Activated CD4-positive, alpha-beta T cell treated with anti-CD3 and anti-CD28 coated beads, Interleukin-2, amount 10 ng/mL, durations not matched to agents 7 days and 5 days (primary cell): ENCODE measurements around the gene GABBR2. TPM values are rescaled to one million over a fixed set of nuclear protein-coding genes. Genes with fewer than 3 reads are reported as not detected.

Experiments
- CTCF ChIA-PET: fragments of 350-600 bp; sonication (Branson Sonifier 250); formaldehyde crosslinking; loops from one replicate; lab custom pipeline; 2021; ENCODE audit warnings: antibody characterized with exemption; lab: Charles Lee
- POLR2A ChIA-PET: fragments of 350-600 bp; sonication (Branson Sonifier 250); formaldehyde crosslinking; loops from one replicate; lab custom pipeline; 2021; ENCODE audit warnings: antibody characterized with exemption; lab: Charles Lee
- DNase-seq: peaks from one replicate; pipeline ENCODE4 v3.0.0-alpha.2; 2020
- H3K27ac Mint-ChIP-seq: one replicate; pipeline ENCODE4 v1.8.0; 2021; ENCODE audit warnings: mild to moderate bottlenecking, moderate library complexity, mixed read lengths
- H3K27me3 Mint-ChIP-seq: one replicate; pipeline ENCODE4 v1.8.0; 2021; ENCODE audit warnings: mixed read lengths
- H3K36me3 Mint-ChIP-seq: one replicate; pipeline ENCODE4 v1.8.0; 2021; ENCODE audit warnings: low read depth, mixed read lengths
- H3K4me1 Mint-ChIP-seq: one replicate; pipeline ENCODE4 v1.8.0; 2021; ENCODE audit warnings: mixed read lengths
- H3K4me3 Mint-ChIP-seq: one replicate; pipeline ENCODE4 v1.8.0; 2021; ENCODE audit warnings: mild to moderate bottlenecking, moderate library complexity, mixed read lengths
- H3K9me3 Mint-ChIP-seq: one replicate; pipeline ENCODE4 v1.8.0; 2021; ENCODE audit warnings: mixed read lengths
- total RNA-seq, 2 experiments: library from RNA; stranded (reverse); gene quantifications; one replicate each; pipeline ENCODE4 v1.2.3, GENCODE V29; 2021

GABBR2 gene
- total RNA-seq, 2 experiments from 2014 or later, result not detected

DNA sequence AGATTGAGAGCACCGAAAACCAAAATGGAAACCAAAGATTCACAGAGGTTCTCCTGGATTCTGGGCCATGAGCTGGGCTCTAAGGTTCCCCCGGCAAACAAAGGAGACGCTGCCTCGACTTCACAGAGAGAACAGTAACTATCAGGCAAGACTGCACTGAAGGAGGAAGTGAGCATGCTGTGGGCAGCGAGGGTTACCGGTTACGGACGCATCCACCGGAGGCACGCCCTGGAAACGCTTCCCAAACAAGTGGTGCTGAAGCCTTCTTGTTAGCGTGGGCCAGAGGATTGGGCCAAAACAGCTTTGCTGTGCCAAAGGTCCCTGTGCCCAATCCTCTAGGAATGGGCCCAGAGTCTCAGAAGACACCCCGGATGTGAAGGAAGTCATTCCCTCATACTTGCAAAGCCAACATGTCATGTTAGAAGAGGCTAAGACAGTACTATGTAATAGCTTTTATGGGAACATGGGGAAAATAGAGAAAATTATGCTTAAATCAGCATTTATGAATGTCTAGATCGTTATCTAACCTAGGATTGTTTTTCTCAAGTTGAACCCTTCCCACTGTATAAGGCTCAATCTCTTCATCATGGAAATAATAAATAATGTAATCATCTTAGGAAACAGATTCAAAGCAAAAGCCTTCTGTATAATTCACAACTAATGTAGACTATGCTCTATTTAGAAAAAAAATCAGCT lies 145.4 kb downstream of the GABBR2 start:
- POLR2A ChIA-PET, result no interaction called here
- H3K27me3 Mint-ChIP-seq, result peaks cover 5% of the 10 kb centered on the region
- no peaks in the 10 kb centered on the region for H3K36me3 Mint-ChIP-seq
- H3K27ac Mint-ChIP-seq, result no peak overlapping the region
- CTCF ChIA-PET, result no interaction called here
- H3K4me3 Mint-ChIP-seq, result no peak overlapping the region
- no peak for DNase-seq
- no peaks in the 10 kb centered on the region for H3K4me1 Mint-ChIP-seq
- H3K9me3 Mint-ChIP-seq, result no peaks in the 10 kb centered on the region

DNA sequence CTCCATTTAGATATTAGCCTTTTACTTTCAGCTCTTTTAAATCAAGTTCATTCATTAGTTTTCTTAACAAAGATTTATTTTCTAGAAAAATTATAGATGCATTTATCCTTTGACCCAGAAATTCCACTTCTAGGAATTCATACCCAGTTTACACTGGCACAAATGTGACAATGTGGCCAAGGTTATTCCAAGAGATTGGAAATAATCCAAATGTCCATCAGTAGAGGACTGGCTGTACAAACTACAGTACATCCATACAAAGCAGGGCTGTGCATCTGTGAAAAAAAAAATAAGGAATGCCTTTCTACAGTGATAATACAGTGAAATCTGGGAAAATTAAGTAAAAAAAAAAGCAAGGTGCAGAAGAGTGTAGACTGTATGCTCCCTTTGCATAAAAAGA lies 149.2 kb downstream of the GABBR2 start:
- no peaks in the 10 kb centered on the region for H3K4me1 Mint-ChIP-seq
- no peak overlapping the region for H3K4me3 Mint-ChIP-seq
- H3K27me3 Mint-ChIP-seq, result peaks cover 13% of the 10 kb centered on the region
- H3K9me3 Mint-ChIP-seq, result no peaks in the 10 kb centered on the region
- CTCF ChIA-PET, result no interaction called here
- POLR2A ChIA-PET, result no interaction called here
- no peak for DNase-seq
- no peaks in the 10 kb centered on the region for H3K36me3 Mint-ChIP-seq
- H3K27ac Mint-ChIP-seq, result no peak overlapping the region

DNA sequence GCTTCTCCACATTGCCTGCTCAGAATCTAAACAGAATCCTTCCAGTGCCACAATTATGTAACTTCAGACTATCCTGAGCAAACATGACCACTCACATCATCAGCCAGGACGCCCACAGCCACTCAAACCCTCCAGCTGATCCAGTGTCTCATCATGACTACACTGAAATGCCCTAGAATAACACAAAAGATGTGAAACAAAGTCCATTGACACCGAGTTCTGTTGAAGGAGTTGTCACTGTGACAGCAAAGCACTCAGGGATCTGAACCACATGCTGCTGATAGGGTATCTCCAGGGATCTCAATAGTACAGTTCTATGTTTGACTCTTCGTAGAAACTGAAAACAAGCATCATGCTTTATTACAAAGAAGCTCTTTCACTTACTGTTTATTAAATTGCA lies 150.2 kb downstream of the GABBR2 start:
- CTCF ChIA-PET, result no interaction called here
- Mint-ChIP-seq H3K27me3 (peaks cover 13% of the 10 kb centered on the region), H3K9me3 (no peaks in the 10 kb centered on the region), H3K4me3 (no peak overlapping the region), H3K4me1 (no peaks in the 10 kb centered on the region), H3K27ac (no peak overlapping the region), H3K36me3 (no peaks in the 10 kb centered on the region)
- no peak for DNase-seq
- POLR2A ChIA-PET, result no interaction called here

DNA sequence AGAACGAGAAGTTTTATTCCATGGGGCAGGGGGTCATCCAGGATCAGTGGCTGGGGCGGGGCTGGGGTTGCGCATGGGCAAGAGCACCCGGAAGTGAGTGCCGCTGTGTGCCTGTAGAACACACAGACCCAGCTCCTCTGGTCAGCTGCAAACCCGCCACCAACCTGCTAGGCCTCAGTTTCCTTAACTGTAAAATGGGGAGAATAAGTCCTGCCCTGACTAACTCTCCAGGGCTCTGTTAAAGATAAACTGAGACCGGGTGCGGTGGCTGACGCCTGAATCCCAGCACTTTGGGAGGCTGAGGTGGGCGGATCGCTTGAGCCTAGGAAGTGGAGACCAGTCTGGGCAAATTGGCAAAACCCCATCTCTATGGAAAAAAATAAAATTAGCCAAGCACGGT lies 152.2 kb downstream of the GABBR2 start:
- ChIA-PET POLR2A (no interaction called here), CTCF (no interaction called here)
- no peaks in the 10 kb centered on the region for H3K9me3 Mint-ChIP-seq
- H3K27ac Mint-ChIP-seq, result no peak overlapping the region
- no peaks in the 10 kb centered on the region for H3K4me1 Mint-ChIP-seq
- H3K36me3 Mint-ChIP-seq, result no peaks in the 10 kb centered on the region
- peaks cover 10% of the 10 kb centered on the region for H3K27me3 Mint-ChIP-seq
- DNase-seq, result no peak
- H3K4me3 Mint-ChIP-seq, result no peak overlapping the region

DNA sequence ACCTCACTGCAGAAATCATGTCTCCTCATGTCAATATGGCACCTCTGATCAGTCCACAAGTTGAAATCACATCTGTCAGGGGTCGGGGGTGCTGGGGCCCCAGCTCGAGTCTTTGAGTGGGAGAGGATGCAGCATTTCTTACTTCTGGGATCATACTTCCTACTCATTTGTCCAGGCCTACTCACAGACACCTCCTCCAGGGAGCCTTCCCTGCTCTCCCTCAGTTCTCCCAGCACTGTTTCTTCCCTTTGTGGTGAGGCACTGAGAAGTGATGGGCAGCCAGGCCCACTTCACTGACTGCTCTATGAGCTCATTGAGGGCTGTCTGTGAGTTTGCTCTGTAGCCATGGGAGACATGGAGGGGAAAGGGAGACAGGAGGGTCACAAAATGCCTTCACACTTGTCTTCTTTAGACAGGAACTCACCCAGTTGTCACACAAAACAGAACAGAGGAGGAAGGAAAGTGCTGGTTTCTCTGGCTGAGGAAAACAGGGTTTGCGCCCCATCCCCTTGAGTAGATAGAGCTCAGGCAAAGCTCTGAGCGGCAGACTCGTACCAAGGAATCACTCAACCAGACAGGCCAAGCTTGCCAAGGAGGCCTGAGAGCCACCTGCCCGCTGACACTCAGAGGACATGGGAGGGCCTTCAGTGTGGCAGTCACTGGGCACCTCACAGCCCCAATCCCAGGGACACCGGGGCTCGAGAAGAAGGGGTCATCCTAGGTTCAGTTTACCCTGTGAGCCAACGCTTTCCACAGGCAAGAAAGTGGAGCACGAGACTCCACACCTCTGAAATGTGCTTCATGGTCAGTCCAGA lies 152.9 kb downstream of the GABBR2 start:
- no peak for DNase-seq
- Mint-ChIP-seq H3K27me3 (peaks cover 10% of the 10 kb centered on the region), H3K27ac (no peak overlapping the region), H3K36me3 (no peaks in the 10 kb centered on the region), H3K9me3 (no peaks in the 10 kb centered on the region), H3K4me3 (no peak overlapping the region), H3K4me1 (no peaks in the 10 kb centered on the region)
- POLR2A ChIA-PET, result no interaction called here
- CTCF ChIA-PET, result no interaction called here

DNA sequence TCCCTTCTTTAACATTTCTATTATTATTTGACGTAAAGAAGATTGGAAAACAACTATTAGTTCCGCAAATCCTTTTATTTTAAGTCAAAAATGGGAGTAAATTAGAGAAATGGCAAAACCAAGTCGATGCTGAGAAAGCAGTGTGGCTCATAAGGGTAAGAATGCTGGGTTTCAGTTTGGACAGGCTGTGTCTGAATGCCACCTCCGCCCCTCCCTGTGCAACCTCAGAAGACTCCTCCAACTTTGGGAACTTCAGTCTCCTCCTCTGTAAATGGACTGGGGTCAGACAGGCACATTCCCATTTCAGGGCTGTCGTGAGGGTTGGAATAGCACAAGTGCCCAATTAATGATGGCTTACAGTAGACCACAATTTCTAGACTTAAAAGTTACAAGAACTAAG lies 154.0 kb downstream of the GABBR2 start:
- POLR2A ChIA-PET, result no interaction called here

DNA sequence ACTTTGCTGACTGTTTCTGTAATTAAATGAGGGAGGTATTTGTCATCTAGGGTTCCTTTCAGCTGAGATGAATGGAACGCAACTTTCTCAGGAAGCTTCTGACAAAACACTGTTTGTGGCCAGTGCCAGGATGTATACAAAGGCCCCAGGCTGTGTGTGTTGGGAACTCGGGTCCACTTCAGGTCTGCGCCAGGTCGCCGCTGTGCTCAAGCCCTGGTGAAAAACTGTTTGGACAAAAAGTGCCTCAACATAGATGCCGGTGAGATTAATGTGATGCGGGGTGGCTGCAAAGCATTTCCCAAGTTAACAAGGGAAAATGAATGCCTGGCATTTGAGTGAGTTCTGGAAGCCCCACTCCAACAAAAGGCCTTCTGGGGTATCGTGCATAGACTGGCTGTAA lies 156.4 kb downstream of the GABBR2 start:
- DNase-seq, result no peak
- ChIA-PET CTCF (interaction anchor here (1.1 kb wide), 1 partner anchor 15 kb away, joined by 3 read pairs; no protein-coding TSS in a partner anchor), POLR2A (no interaction called here)
- Mint-ChIP-seq H3K4me3 (no peak overlapping the region), H3K36me3 (no peaks in the 10 kb centered on the region), H3K27ac (no peak overlapping the region), H3K4me1 (no peaks in the 10 kb centered on the region), H3K27me3 (peaks cover 15% of the 10 kb centered on the region), H3K9me3 (no peaks in the 10 kb centered on the region)

More for the DNA sequence above, 154.0 kb downstream of the GABBR2 start:
- no peak for DNase-seq
- CTCF ChIA-PET, result no interaction called here
- Mint-ChIP-seq H3K27ac (no peak overlapping the region), H3K36me3 (no peaks in the 10 kb centered on the region), H3K9me3 (no peaks in the 10 kb centered on the region), H3K4me1 (no peaks in the 10 kb centered on the region), H3K4me3 (no peak overlapping the region), H3K27me3 (peaks cover 8% of the 10 kb centered on the region)

DNA sequence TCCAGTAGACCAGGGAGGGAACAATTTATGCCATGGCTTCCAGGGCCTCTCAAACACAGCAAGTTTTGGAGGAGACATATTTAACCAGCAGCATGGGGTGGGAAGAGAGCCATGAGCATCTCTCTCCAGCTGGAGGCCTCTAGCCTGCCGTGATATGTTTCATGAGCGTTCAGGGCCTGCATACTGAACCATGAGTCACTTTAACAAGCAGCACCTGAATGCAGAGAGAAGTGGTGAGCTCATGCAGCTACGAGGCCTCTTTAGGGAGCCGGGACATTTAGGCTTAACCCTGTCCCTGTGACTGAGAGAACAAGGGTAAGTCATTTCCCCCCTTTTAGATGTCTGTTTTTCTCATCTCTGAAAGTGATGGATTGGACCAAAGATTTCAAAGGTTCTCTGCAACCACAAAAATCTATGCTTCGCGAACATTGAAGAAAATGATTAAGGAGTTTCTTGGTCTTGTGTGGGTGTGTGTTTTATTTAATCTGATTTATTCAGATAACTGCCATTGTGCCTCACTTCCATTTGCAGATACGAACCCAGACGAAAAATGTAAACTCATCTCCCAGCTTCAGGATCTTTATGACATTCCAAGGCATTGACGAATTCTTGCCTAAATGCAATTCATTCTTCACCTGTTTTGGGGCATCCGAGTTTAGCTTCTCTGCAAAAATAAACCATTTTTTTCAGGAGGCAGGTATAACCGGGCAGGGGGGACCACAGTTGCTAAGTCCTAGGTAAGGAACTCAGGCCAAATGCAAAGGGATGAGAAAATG lies 157.0 kb downstream of the GABBR2 start:
- H3K9me3 Mint-ChIP-seq, result no peaks in the 10 kb centered on the region
- H3K27ac Mint-ChIP-seq, result no peak overlapping the region
- DNase-seq, result no peak
- H3K27me3 Mint-ChIP-seq, result peaks cover 14% of the 10 kb centered on the region
- POLR2A ChIA-PET, result no interaction called here
- H3K4me1 Mint-ChIP-seq, result no peaks in the 10 kb centered on the region
- CTCF ChIA-PET, result interaction anchor here (1.1 kb wide), 1 partner anchor 15 kb away, joined by 3 read pairs; no protein-coding TSS in a partner anchor
- no peaks in the 10 kb centered on the region for H3K36me3 Mint-ChIP-seq
- no peak overlapping the region for H3K4me3 Mint-ChIP-seq

DNA sequence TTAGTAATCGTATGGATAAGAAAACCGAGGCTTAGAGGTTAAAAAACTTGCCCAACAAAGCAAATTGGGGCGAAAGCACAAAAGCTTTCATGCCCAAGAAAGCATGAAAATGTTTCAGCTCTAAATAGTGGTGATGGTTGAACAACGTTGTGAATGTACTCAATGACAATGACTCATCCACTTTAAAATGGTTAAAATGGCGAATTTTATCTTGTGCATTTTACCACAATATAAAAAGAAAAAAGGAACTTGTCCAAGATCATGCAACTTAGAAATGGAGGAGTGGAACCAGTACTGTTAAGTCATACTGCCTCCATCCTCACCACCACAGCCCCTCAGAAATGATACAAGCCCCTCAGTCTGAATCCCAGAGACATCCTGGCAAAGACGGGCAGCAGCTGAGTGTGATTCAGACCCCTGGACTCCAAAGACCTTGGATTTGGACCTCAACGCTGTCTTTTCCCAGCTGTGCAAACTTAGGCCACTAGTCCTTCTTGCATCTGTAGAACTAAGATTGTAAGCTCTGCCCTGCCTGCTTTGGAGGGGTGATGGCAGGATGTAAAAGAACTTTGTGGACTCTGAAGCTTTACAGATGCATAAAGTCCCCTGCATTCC lies 158.4 kb downstream of the GABBR2 start:
- POLR2A ChIA-PET, result no interaction called here
- no peaks in the 10 kb centered on the region for H3K9me3 Mint-ChIP-seq

DNA sequence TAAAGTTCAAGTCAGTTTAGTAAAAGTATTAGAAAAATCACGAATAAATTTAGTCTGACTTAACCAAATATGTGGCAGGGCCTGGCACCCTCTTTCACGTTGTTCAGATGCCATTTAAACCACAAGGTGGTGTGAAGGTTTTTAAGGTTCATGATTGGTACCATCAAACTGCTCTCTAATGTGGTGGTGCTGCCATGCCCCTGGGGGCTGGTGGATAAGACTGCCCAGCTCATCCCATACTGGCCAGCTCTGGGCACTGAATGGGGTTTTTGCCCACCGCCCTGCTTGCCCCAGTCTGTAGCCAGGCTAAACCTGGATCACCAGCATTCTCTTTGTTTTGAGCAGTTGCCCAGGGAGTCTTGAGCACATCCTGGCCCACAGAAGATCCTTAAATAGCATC lies 159.3 kb downstream of the GABBR2 start:
- H3K36me3 Mint-ChIP-seq, result no peaks in the 10 kb centered on the region
- POLR2A ChIA-PET, result no interaction called here
- CTCF ChIA-PET, result no interaction called here

More for the DNA sequence above, 158.4 kb downstream of the GABBR2 start:
- DNase-seq, result no peak
- CTCF ChIA-PET, result no interaction called here
- Mint-ChIP-seq H3K4me3 (no peak overlapping the region), H3K36me3 (no peaks in the 10 kb centered on the region), H3K27me3 (peaks cover 16% of the 10 kb centered on the region), H3K27ac (no peak overlapping the region), H3K4me1 (no peaks in the 10 kb centered on the region)

DNA sequence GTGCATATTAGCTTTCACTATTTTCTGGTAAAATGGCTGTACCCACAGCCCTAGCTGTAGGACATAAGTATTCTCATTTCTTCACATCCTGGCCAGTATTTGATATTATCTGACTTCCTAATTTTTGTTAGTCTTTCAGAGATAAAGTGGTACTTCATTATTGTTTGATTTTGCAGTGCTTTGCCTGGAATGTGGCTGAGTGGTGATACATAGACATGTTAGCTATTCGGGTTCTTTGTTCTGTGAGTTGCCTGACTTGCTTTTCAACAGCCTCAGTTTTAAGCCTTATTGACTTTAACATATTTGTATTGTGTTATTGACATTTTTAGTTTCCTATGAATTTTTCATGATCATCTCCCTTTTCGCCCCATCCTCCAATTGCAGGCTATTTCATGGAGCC lies 161.1 kb downstream of the GABBR2 start:
- no peak for DNase-seq
- H3K9me3 Mint-ChIP-seq, result no peaks in the 10 kb centered on the region
- POLR2A ChIA-PET, result no interaction called here
- peaks cover 2% of the 10 kb centered on the region for H3K4me1 Mint-ChIP-seq
- H3K36me3 Mint-ChIP-seq, result no peaks in the 10 kb centered on the region
- peaks cover 25% of the 10 kb centered on the region for H3K27me3 Mint-ChIP-seq
- no peak overlapping the region for H3K27ac Mint-ChIP-seq
- no peak overlapping the region for H3K4me3 Mint-ChIP-seq
- CTCF ChIA-PET, result no interaction called here

More for the DNA sequence above, 159.3 kb downstream of the GABBR2 start:
- Mint-ChIP-seq H3K4me3 (no peak overlapping the region), H3K27me3 (peaks cover 17% of the 10 kb centered on the region), H3K9me3 (no peaks in the 10 kb centered on the region), H3K27ac (no peak overlapping the region), H3K4me1 (no peaks in the 10 kb centered on the region)
- no peak for DNase-seq

DNA sequence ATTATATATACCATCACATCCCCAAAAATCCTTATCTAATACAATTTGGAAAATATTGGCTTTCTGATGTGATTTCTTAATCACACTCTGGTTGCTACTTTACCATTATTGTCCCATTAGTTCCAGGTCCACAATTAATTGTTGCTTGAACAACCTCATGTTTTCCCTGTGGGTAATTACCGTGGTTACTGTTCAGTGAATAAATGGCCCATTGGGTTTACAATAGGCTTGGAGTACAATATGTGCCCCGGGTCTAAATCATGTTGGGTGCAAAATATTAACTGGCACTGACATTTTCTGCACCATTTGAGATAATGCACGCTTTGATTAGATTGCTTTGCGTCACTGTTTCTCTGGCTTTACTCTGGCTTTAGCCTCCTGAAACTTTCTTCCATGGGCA lies 163.7 kb downstream of the GABBR2 start:
- Mint-ChIP-seq H3K27ac (no peak overlapping the region), H3K9me3 (no peaks in the 10 kb centered on the region), H3K4me1 (peaks cover 2% of the 10 kb centered on the region), H3K36me3 (no peaks in the 10 kb centered on the region), H3K4me3 (no peak overlapping the region), H3K27me3 (peaks cover 35% of the 10 kb centered on the region)
- no peak for DNase-seq
- ChIA-PET POLR2A (no interaction called here), CTCF (no interaction called here)
